ENCODE measurements around the gene GALNT13.

Gene GALNT13

GRCh38 chr2:153871231-153872221, at the start of gene GALNT13:
Gene GALNT13 (plus strand): TSS chr2:153871922.
- Mint-ChIP-seq H3K4me3 (peak within 1 kb of the TSS; percentile 27), H3K27ac (no peak within 1 kb of the TSS), H3K4me1 (ENCODE audit: low read depth) (peaks cover 3% of the 10 kb centered on the region), H3K9me3 (peaks cover 3% of the 10 kb centered on the region), H3K27me3 (peaks cover 33% of the 10 kb centered on the region), H3K36me3 (ENCODE audit: low read depth) (peaks cover 2% of the 10 kb centered on the region)
- DNase-seq, result no peak

- peaks cover 10% of the 10 kb centered on the region for H3K9me3 Mint-ChIP-seq
- DNase-seq, result no peak
- H3K27ac Mint-ChIP-seq, result no peak overlapping the region
- no peaks in the 10 kb centered on the region for H3K4me1 Mint-ChIP-seq (ENCODE audit: low read depth)
- H3K27me3 Mint-ChIP-seq, result no peaks in the 10 kb centered on the region
- no peaks in the 10 kb centered on the region for H3K36me3 Mint-ChIP-seq (ENCODE audit: low read depth)
- no peak overlapping the region for H3K4me3 Mint-ChIP-seq
Measured at GRCh38 chr2:153823880-153824279, 47.8 kb upstream of the GALNT13 start.

GRCh38 chr2:153828335-153828734, 43.4 kb upstream of the GALNT13 start:
- DNase-seq, result no peak
- no peak overlapping the region for H3K4me3 Mint-ChIP-seq
- peaks cover 16% of the 10 kb centered on the region for H3K9me3 Mint-ChIP-seq
- no peak overlapping the region for H3K27ac Mint-ChIP-seq
- H3K36me3 Mint-ChIP-seq (ENCODE audit: low read depth), result no peaks in the 10 kb centered on the region
- no peaks in the 10 kb centered on the region for H3K27me3 Mint-ChIP-seq
- no peaks in the 10 kb centered on the region for H3K4me1 Mint-ChIP-seq (ENCODE audit: low read depth)

GRCh38 chr2:153834662-153835061, 37.1 kb upstream of the GALNT13 start:
- no peak overlapping the region for H3K4me3 Mint-ChIP-seq
- no peaks in the 10 kb centered on the region for H3K27me3 Mint-ChIP-seq
- no peak overlapping the region for H3K27ac Mint-ChIP-seq
- peaks cover 7% of the 10 kb centered on the region for H3K9me3 Mint-ChIP-seq
- DNase-seq, result no peak
- no peaks in the 10 kb centered on the region for H3K36me3 Mint-ChIP-seq (ENCODE audit: low read depth)
- H3K4me1 Mint-ChIP-seq (ENCODE audit: low read depth), result no peaks in the 10 kb centered on the region

GRCh38 chr2:153858250-153858649, 13.5 kb upstream of the GALNT13 start:
- no peak overlapping the region for H3K4me3 Mint-ChIP-seq
- no peak overlapping the region for H3K27ac Mint-ChIP-seq
- peaks cover 13% of the 10 kb centered on the region for H3K9me3 Mint-ChIP-seq
- H3K27me3 Mint-ChIP-seq, result no peaks in the 10 kb centered on the region
- H3K36me3 Mint-ChIP-seq (ENCODE audit: low read depth), result no peaks in the 10 kb centered on the region
- no peaks in the 10 kb centered on the region for H3K4me1 Mint-ChIP-seq (ENCODE audit: low read depth)
- no peak for DNase-seq

- Mint-ChIP-seq H3K4me1 (ENCODE audit: low read depth) (no peaks in the 10 kb centered on the region), H3K9me3 (peaks cover 7% of the 10 kb centered on the region), H3K36me3 (ENCODE audit: low read depth) (no peaks in the 10 kb centered on the region), H3K27me3 (no peaks in the 10 kb centered on the region), H3K4me3 (no peak overlapping the region), H3K27ac (no peak overlapping the region)
- DNase-seq, result no peak
Measured at GRCh38 chr2:153864022-153864421, 7.7 kb upstream of the GALNT13 start.

GRCh38 chr2:153866595-153866994, 5.1 kb upstream of the GALNT13 start:
- Mint-ChIP-seq H3K4me3 (no peak overlapping the region), H3K27ac (no peak overlapping the region), H3K27me3 (peaks cover 13% of the 10 kb centered on the region), H3K4me1 (ENCODE audit: low read depth) (no peaks in the 10 kb centered on the region), H3K9me3 (peaks cover 5% of the 10 kb centered on the region), H3K36me3 (ENCODE audit: low read depth) (no peaks in the 10 kb centered on the region)
- DNase-seq, result no peak

GRCh38 chr2:153870308-153870707, 1.4 kb upstream of the GALNT13 start:
- H3K27ac Mint-ChIP-seq, result no peak overlapping the region
- DNase-seq, result no peak
- peaks cover 2% of the 10 kb centered on the region for H3K36me3 Mint-ChIP-seq (ENCODE audit: low read depth)
- peaks cover 33% of the 10 kb centered on the region for H3K27me3 Mint-ChIP-seq
- no peak overlapping the region for H3K4me3 Mint-ChIP-seq
- H3K4me1 Mint-ChIP-seq (ENCODE audit: low read depth), result peaks cover 3% of the 10 kb centered on the region
- peaks cover 3% of the 10 kb centered on the region for H3K9me3 Mint-ChIP-seq

GRCh38 chr2:153872311-153873051, 759 bp downstream of the GALNT13 start:
- peak overlapping the region; percentile 27 for H3K4me3 Mint-ChIP-seq
- no peak for DNase-seq
- no peak overlapping the region for H3K27ac Mint-ChIP-seq
- H3K27me3 Mint-ChIP-seq, result peaks cover 33% of the 10 kb centered on the region
- peaks cover 3% of the 10 kb centered on the region for H3K9me3 Mint-ChIP-seq
- H3K4me1 Mint-ChIP-seq (ENCODE audit: low read depth), result peaks cover 3% of the 10 kb centered on the region
- peaks cover 2% of the 10 kb centered on the region for H3K36me3 Mint-ChIP-seq (ENCODE audit: low read depth)

- Mint-ChIP-seq H3K4me1 (ENCODE audit: low read depth) (peaks cover 3% of the 10 kb centered on the region), H3K27ac (no peak overlapping the region), H3K9me3 (peaks cover 3% of the 10 kb centered on the region), H3K4me3 (no peak overlapping the region), H3K36me3 (ENCODE audit: low read depth) (peaks cover 2% of the 10 kb centered on the region), H3K27me3 (peaks cover 33% of the 10 kb centered on the region)
- DNase-seq, result no peak
Measured at GRCh38 chr2:153873052-153874048, 1.6 kb downstream of the GALNT13 start.

- H3K27ac Mint-ChIP-seq, result no peak overlapping the region
- H3K27me3 Mint-ChIP-seq, result peaks cover 27% of the 10 kb centered on the region
- peaks cover 2% of the 10 kb centered on the region for H3K36me3 Mint-ChIP-seq (ENCODE audit: low read depth)
- peaks cover 3% of the 10 kb centered on the region for H3K4me1 Mint-ChIP-seq (ENCODE audit: low read depth)
- DNase-seq, result no peak
- peaks cover 3% of the 10 kb centered on the region for H3K9me3 Mint-ChIP-seq
- no peak overlapping the region for H3K4me3 Mint-ChIP-seq
Measured at GRCh38 chr2:153875801-153876466, 4.2 kb downstream of the GALNT13 start.

- H3K27ac Mint-ChIP-seq, result no peak overlapping the region
- peaks cover 11% of the 10 kb centered on the region for H3K9me3 Mint-ChIP-seq
- no peaks in the 10 kb centered on the region for H3K36me3 Mint-ChIP-seq (ENCODE audit: low read depth)
- no peak overlapping the region for H3K4me3 Mint-ChIP-seq
- no peaks in the 10 kb centered on the region for H3K4me1 Mint-ChIP-seq (ENCODE audit: low read depth)
- no peaks in the 10 kb centered on the region for H3K27me3 Mint-ChIP-seq
- no peak for DNase-seq
Measured at GRCh38 chr2:153880926-153881325, 9.2 kb downstream of the GALNT13 start.

GRCh38 chr2:153886833-153887232, 15.1 kb downstream of the GALNT13 start:
- H3K4me3 Mint-ChIP-seq, result no peak overlapping the region
- H3K27me3 Mint-ChIP-seq, result no peaks in the 10 kb centered on the region
- no peak overlapping the region for H3K27ac Mint-ChIP-seq
- no peak for DNase-seq
- peaks cover 11% of the 10 kb centered on the region for H3K9me3 Mint-ChIP-seq
- H3K36me3 Mint-ChIP-seq (ENCODE audit: low read depth), result no peaks in the 10 kb centered on the region
- no peaks in the 10 kb centered on the region for H3K4me1 Mint-ChIP-seq (ENCODE audit: low read depth)
